Measurements from ENCODE around the gene LYPD1.

The LYPD1 gene

GRCh38 chr2:132656266-132656975 lies 13.6 kb downstream of the LYPD1 start:
- DNase-seq (ENCODE audit: low read depth) = no peak
- no peak for TF ChIP-seq CTCF (conservative IDR thresholded peaks at IDR 0.05; ENCODE audit: control insufficient read depth, insufficient read depth, low read depth, low read length)
- no peak overlapping the region for H3K4me3 ChIP-seq (ENCODE audit: control insufficient read depth, low read depth, low read length)

- no peak for DNase-seq (ENCODE audit: low read depth)
- H3K4me3 ChIP-seq (ENCODE audit: control insufficient read depth, low read depth, low read length) = no peak overlapping the region
- TF ChIP-seq CTCF (conservative IDR thresholded peaks at IDR 0.05; ENCODE audit: control insufficient read depth, insufficient read depth, low read depth, low read length) = no peak
Observed at GRCh38 chr2:132654968-132655367, 15.0 kb downstream of the LYPD1 start.

DNA sequence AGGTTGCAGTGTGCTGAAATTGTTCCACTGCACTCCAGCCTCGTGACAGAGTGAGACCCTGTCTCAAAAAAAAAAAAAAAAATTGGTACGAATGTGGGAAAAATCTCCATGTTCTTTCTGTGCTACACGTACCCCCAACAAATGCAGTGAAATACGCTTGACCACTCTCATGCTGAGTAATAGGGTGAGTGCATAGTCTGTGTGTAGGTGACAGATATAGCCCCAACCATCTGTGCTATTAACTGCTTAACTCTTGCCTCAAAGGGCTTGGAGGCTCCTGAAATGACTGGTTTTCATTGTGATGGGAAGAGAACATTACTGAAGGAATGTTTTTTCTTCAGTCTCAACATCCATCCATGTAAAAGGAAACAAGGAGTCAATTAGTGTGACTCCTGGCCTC lies 15.7 kb downstream of the LYPD1 start:
- no peak overlapping the region for H3K4me3 ChIP-seq (ENCODE audit: control insufficient read depth, low read depth, low read length)
- TF ChIP-seq CTCF (conservative IDR thresholded peaks at IDR 0.05; ENCODE audit: control insufficient read depth, insufficient read depth, low read depth, low read length) = no peak
- DNase-seq (ENCODE audit: low read depth) = no peak

DNA sequence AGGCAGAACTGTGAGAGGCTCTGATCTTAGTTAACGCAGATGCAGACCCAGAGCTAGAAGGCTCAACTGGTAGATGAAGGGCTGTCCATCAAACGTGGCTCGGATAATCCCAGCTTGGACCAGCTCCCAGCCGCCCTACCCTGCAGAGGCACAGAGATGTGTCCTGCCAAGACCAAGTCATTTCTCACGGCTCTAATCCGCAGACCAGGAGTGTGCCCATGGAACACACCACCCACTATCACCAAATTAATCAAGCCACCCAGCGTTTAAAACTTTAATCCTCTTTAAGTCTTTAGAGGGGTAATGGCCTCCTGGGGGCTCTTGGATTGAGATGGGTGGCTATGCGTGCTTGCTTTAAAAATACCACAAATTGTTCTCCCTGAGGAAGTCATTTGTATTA lies 17.5 kb downstream of the LYPD1 start:
- TF ChIP-seq CTCF (conservative IDR thresholded peaks at IDR 0.05; ENCODE audit: control insufficient read depth, insufficient read depth, low read depth, low read length) = no peak
- no peak overlapping the region for H3K4me3 ChIP-seq (ENCODE audit: control insufficient read depth, low read depth, low read length)
- no peak for DNase-seq (ENCODE audit: low read depth)

DNA sequence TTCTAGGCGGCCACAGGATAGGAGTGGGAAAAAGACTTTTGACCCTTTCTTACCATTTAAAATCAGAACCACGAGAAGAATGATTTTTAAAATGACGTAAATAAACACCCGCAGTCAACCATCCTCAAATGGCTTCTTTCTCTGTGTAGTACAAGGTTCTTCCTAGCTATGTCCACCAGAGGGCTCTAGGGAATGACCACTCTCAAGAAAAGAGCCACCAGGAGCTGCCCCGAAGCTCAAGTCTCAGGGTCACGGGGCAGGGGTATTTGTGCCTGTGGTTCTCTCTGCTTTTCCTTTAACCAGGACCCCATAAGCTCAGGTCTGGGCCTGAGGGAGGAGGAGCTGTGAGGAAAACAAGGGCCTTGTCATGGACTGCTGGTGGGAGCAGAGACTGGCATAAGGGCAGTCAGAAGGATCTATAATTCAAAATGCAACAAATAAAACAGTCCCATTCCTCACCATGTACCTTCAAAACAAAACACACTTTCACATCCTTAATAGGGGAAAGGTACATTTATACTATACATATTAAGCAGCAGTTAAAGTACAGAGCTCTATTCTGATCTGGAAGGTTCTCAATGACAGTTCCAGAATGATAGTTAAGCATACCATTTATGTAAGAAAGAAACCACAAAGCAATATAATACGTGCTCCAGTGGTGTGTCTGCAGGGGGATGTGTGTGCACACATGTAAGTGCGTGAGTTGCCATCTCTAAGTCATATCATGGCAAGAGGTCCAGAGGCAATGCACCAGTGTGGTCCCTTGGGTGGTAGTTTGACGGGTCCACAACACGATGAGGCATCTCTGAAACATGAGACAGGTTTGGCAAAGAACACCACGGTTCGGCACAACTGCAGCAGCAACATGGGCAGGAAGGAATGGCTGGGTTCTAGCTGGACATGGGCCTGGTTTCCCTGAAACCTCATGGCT lies 18.6 kb downstream of the LYPD1 start:
- DNase-seq (ENCODE audit: low read depth) = peak; percentile 57
- H3K4me3 ChIP-seq (ENCODE audit: control insufficient read depth, low read depth, low read length) = no peak overlapping the region
- peak; percentile 62 for TF ChIP-seq CTCF (conservative IDR thresholded peaks at IDR 0.05; ENCODE audit: control insufficient read depth, insufficient read depth, low read depth, low read length)

DNA sequence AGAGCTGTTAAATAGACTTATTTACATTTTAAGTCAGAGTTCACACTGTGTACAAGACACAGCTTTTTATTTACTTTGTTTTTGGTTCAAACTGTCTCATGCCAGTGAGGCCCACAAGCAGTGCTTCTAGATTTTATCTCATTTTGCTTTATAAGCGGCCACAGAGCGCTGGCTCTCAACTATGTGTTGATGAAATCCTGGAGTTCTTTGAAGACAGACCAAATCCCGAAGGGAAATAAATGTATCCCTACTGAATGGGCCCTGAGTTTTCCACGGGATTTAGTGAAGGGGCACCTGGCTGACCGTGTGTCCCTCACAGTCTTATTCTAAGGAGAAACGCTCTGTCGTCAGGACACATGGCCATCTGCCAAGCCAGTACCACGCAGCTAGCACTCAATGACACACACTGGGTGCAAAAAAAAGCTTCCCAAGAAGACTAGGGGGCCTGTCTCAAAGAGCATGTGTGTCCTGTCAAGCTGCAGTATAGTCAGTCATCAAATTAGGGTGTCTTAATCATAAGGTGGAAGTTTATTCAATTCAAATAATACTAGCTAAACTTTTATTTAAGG lies 23.4 kb downstream of the LYPD1 start:
- no peak for TF ChIP-seq CTCF (conservative IDR thresholded peaks at IDR 0.05; ENCODE audit: control insufficient read depth, insufficient read depth, low read depth, low read length)
- no peak overlapping the region for H3K4me3 ChIP-seq (ENCODE audit: control insufficient read depth, low read depth, low read length)
- DNase-seq (ENCODE audit: low read depth) = no peak

Data from fibroblast of mammary gland (primary cell).